ENCODE data around the gene COL11A1. TPM values are rescaled to one million over a fixed set of nuclear protein-coding genes. Genes with fewer than 3 reads are reported as not detected.

Gene COL11A1
- total RNA-seq, 1 experiment from 2014 or later: 0.05 TPM

DNA sequence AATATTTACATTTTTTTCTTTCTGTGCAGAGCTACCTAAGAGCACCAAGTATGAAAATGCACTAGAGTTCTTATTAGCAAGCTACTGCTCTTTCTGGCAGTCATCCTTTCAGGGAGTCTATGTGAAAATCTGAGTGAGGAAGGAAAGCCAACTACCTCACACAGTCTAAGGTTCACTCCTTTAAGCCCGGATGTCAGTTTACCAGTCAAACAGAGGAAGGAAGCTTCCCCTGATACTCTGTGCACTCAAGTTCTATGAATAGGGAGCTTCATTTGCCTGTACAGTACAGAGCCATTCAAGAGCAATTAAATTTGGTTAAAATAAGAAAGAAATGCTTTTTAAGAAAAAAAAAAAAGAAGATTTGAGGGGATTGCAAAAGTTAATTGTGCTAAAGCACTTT, 6.9 kb downstream of the COL11A1 start (continued):
- TF ChIP-seq, protein P1, sequence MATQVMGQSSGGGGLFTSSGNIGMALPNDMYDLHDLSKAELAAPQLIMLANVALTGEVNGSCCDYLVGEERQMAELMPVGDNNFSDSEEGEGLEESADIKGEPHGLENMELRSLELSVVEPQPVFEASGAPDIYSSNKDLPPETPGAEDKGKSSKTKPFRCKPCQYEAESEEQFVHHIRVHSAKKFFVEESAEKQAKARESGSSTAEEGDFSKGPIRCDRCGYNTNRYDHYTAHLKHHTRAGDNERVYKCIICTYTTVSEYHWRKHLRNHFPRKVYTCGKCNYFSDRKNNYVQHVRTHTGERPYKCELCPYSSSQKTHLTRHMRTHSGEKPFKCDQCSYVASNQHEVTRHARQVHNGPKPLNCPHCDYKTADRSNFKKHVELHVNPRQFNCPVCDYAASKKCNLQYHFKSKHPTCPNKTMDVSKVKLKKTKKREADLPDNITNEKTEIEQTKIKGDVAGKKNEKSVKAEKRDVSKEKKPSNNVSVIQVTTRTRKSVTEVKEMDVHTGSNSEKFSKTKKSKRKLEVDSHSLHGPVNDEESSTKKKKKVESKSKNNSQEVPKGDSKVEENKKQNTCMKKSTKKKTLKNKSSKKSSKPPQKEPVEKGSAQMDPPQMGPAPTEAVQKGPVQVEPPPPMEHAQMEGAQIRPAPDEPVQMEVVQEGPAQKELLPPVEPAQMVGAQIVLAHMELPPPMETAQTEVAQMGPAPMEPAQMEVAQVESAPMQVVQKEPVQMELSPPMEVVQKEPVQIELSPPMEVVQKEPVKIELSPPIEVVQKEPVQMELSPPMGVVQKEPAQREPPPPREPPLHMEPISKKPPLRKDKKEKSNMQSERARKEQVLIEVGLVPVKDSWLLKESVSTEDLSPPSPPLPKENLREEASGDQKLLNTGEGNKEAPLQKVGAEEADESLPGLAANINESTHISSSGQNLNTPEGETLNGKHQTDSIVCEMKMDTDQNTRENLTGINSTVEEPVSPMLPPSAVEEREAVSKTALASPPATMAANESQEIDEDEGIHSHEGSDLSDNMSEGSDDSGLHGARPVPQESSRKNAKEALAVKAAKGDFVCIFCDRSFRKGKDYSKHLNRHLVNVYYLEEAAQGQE (IDR thresholded peaks at IDR 0.05; ENCODE audit: low read depth): no peak
- TF ChIP-seq RAD21 (IDR thresholded peaks at IDR 0.05; ENCODE audit: low read depth) (no peak), POLR2AphosphoS5 (IDR thresholded peaks at IDR 0.05; ENCODE audit: low read depth, low read length) (no peak)

- Histone ChIP-seq H3K27me3 (ENCODE audit: insufficient read depth, low read length) (no peaks in the 10 kb centered on the region), H3K4me1 (ENCODE audit: control insufficient read depth in 1 of 2, insufficient read depth in 2 of 2, low read length in 2 of 2) (no peaks in the 10 kb centered on the region), H3K9ac (ENCODE audit: low read length) (no peak overlapping the region), H2AFZ (ENCODE audit: low read depth, low read length, poor library complexity, severe bottlenecking) (no peak overlapping the region), H3K9me2 (ENCODE audit: insufficient read depth) (no peaks in the 10 kb centered on the region), H3K9me3 (ENCODE audit: control insufficient read depth in 1 of 2, insufficient read depth in 1 of 2, low read depth in 1 of 2, low read length in 2 of 2) (no peaks in the 10 kb centered on the region), H3K27ac (ENCODE audit: low read depth, low read length) (no peak overlapping the region), H3K36me3 (ENCODE audit: control insufficient read depth in 1 of 2, insufficient read depth in 2 of 2, low read length in 2 of 2) (no peaks in the 10 kb centered on the region), H3K79me2 (ENCODE audit: insufficient read depth, low read length) (no peaks in the 10 kb centered on the region), H3K4me2 (ENCODE audit: low read length) (no peak overlapping the region), H3K4me3 (replicated peaks in 1 of 2; ENCODE audit: low read depth in 1 of 2, low read length in 2 of 2) (no peak overlapping the region), H4K20me1 (ENCODE audit: insufficient read depth) (no peaks in the 10 kb centered on the region)
- no TSS peak for BruUV-seq (replicated peaks)
- RAD21 ChIA-PET (ENCODE audit: low non-redundant PET in 1 of 2, low total read pairs in 2 of 2, uncharacterized antibody in 2 of 2, unreplicated experiment in 2 of 2): no interaction called here
- no peak for ATAC-seq
- intact Hi-C loops (cut with micrococcal nuclease): no loop called here
- no peak for DNase-seq (ENCODE audit: low read depth, low spot score)
- TF ChIP-seq, protein P2, sequence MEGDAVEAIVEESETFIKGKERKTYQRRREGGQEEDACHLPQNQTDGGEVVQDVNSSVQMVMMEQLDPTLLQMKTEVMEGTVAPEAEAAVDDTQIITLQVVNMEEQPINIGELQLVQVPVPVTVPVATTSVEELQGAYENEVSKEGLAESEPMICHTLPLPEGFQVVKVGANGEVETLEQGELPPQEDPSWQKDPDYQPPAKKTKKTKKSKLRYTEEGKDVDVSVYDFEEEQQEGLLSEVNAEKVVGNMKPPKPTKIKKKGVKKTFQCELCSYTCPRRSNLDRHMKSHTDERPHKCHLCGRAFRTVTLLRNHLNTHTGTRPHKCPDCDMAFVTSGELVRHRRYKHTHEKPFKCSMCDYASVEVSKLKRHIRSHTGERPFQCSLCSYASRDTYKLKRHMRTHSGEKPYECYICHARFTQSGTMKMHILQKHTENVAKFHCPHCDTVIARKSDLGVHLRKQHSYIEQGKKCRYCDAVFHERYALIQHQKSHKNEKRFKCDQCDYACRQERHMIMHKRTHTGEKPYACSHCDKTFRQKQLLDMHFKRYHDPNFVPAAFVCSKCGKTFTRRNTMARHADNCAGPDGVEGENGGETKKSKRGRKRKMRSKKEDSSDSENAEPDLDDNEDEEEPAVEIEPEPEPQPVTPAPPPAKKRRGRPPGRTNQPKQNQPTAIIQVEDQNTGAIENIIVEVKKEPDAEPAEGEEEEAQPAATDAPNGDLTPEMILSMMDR (IDR thresholded peaks at IDR 0.05 in 2 of 3, conservative IDR thresholded peaks at IDR 0.05 in 1 of 3; ENCODE audit: borderline replicate concordance in 1 of 3, insufficient read depth in 1 of 3, low read depth in 2 of 3, low read length in 2 of 3): no peak
- TF ChIP-seq YY1 (IDR thresholded peaks at IDR 0.05; ENCODE audit: extremely low read depth, insufficient replicate concordance, low read depth, low read length) (no peak), CEBPB (IDR thresholded peaks at IDR 0.05; ENCODE audit: low read depth) (no peak), FOSL1 (IDR thresholded peaks at IDR 0.05; ENCODE audit: low read depth) (no peak), EGR1 (IDR thresholded peaks at IDR 0.05; ENCODE audit: low read depth) (no peak), SP1 (IDR thresholded peaks at IDR 0.05; ENCODE audit: low read depth) (no peak), ELF1 (IDR thresholded peaks at IDR 0.05; ENCODE audit: borderline replicate concordance, low read depth) (no peak)
- POLR2A ChIA-PET: no interaction called here
- CTCF ChIA-PET: no interaction called here
Measured at GRCh38 chr1:103089221-103089620, 19.1 kb downstream of the COL11A1 start.
